Measurements from ENCODE around the gene PHLDB1. TPM values are rescaled to one million over a fixed set of nuclear protein-coding genes. Genes with fewer than 3 reads are reported as not detected.

Gene PHLDB1
- total RNA-seq, 1 donor from 2014 or later = 35.7 TPM

- DNase-seq (ENCODE audit: low spot score) = no peak
- no peak overlapping the region for H3K4me2 ChIP-seq
- H3K27ac ChIP-seq = no peak overlapping the region
- H3K27me3 Mint-ChIP-seq (ENCODE audit: insufficient read depth, low read depth) = peaks cover 2% of the 10 kb centered on the region
- no peaks in the 10 kb centered on the region for H3F3A ChIP-seq (ENCODE audit: low read depth)
- H4K20me1 ChIP-seq (ENCODE audit: low read depth) = peaks cover 3% of the 10 kb centered on the region
- TF ChIP-seq CTCF (IDR thresholded peaks at IDR 0.05) = no peak
- no peak for TF ChIP-seq EZH2 (IDR thresholded peaks at IDR 0.05)
- no peak for TF ChIP-seq EZH2phosphoT487 (IDR thresholded peaks at IDR 0.05)
- peaks cover 25% of the 10 kb centered on the region for H3K36me3 Mint-ChIP-seq
- H3K4me3 Mint-ChIP-seq = no peak overlapping the region
- H3K9me3 ChIP-seq (ENCODE audit: low read depth) = no peaks in the 10 kb centered on the region
- H3K9me3 Mint-ChIP-seq = no peaks in the 10 kb centered on the region
- no peak overlapping the region for H3K27ac Mint-ChIP-seq
- H3K9ac ChIP-seq = no peak overlapping the region
- H3K4me1 Mint-ChIP-seq = no peaks in the 10 kb centered on the region
- H2AFZ ChIP-seq (replicated peaks) = no peak overlapping the region
- H3K27me3 ChIP-seq = no peaks in the 10 kb centered on the region
- H3K4me1 ChIP-seq = no peaks in the 10 kb centered on the region
- no peak overlapping the region for H3K4me3 ChIP-seq
- no peaks in the 10 kb centered on the region for H3K79me2 ChIP-seq (ENCODE audit: low read depth)
- H3K36me3 ChIP-seq = no peaks in the 10 kb centered on the region
Observed at GRCh38 chr11:118643142-118643994, 36.0 kb downstream of the PHLDB1 start.

- H3K4me3 ChIP-seq = no peak overlapping the region
- H3K36me3 Mint-ChIP-seq = peaks cover 26% of the 10 kb centered on the region
- H3K27ac Mint-ChIP-seq = no peak overlapping the region
- no peak overlapping the region for H2AFZ ChIP-seq (replicated peaks)
- H3K27me3 ChIP-seq = no peaks in the 10 kb centered on the region
- H3K4me1 Mint-ChIP-seq = no peaks in the 10 kb centered on the region
- H3K9ac ChIP-seq = no peak overlapping the region
- H3F3A ChIP-seq (ENCODE audit: low read depth) = no peaks in the 10 kb centered on the region
- no peaks in the 10 kb centered on the region for H3K9me3 ChIP-seq (ENCODE audit: low read depth)
- H3K9me3 Mint-ChIP-seq = no peaks in the 10 kb centered on the region
- peaks cover 3% of the 10 kb centered on the region for H4K20me1 ChIP-seq (ENCODE audit: low read depth)
- H3K4me2 ChIP-seq = no peak overlapping the region
- no peak overlapping the region for H3K27ac ChIP-seq
- no peak overlapping the region for H3K4me3 Mint-ChIP-seq
- H3K27me3 Mint-ChIP-seq (ENCODE audit: insufficient read depth, low read depth) = peaks cover 2% of the 10 kb centered on the region
- TF ChIP-seq EZH2 (IDR thresholded peaks at IDR 0.05) = no peak
- no peak for TF ChIP-seq EZH2phosphoT487 (IDR thresholded peaks at IDR 0.05)
- TF ChIP-seq CTCF (IDR thresholded peaks at IDR 0.05) = no peak
- no peak for DNase-seq (ENCODE audit: low spot score)
- H3K36me3 ChIP-seq = no peaks in the 10 kb centered on the region
- no peaks in the 10 kb centered on the region for H3K4me1 ChIP-seq
- no peaks in the 10 kb centered on the region for H3K79me2 ChIP-seq (ENCODE audit: low read depth)
Observed at GRCh38 chr11:118643995-118644345, 36.6 kb downstream of the PHLDB1 start.

DNA sequence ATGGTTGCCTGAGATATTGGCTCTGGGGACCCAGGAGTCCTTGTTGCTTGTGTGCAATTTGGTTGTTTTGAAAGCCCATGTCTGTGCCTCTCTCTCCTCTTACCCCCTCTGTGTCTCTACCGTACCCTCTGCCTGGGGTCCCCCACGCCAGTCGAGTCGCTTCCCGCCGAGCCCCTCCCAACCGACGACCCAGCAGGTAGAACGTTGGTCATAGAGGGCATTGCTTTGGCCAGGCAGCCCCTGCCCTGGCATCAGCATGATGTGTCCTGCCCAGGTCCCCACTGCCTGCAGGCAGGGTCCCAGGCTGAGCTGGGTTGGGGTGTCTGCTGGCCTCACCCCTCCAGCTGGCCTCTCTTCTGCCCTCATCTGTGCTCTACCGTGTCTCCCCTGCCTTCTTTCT is 37.1 kb downstream of the PHLDB1 start:
- Histone ChIP-seq H2AFZ (replicated peaks) (no peak overlapping the region), H3K36me3 (no peaks in the 10 kb centered on the region), H3F3A (ENCODE audit: low read depth) (no peaks in the 10 kb centered on the region), H4K20me1 (ENCODE audit: low read depth) (peaks cover 3% of the 10 kb centered on the region), H3K4me1 (no peaks in the 10 kb centered on the region), H3K9me3 (ENCODE audit: low read depth) (no peaks in the 10 kb centered on the region), H3K4me2 (no peak overlapping the region), H3K27ac (no peak overlapping the region), H3K79me2 (ENCODE audit: low read depth) (no peaks in the 10 kb centered on the region), H3K9ac (no peak overlapping the region), H3K4me3 (no peak overlapping the region), H3K27me3 (no peaks in the 10 kb centered on the region)
- Mint-ChIP-seq H3K27ac (no peak overlapping the region), H3K9me3 (no peaks in the 10 kb centered on the region), H3K4me1 (no peaks in the 10 kb centered on the region), H3K4me3 (no peak overlapping the region), H3K27me3 (ENCODE audit: insufficient read depth, low read depth) (peaks cover 4% of the 10 kb centered on the region), H3K36me3 (peaks cover 26% of the 10 kb centered on the region)
- no peak for DNase-seq (ENCODE audit: low spot score)
- TF ChIP-seq EZH2phosphoT487 (IDR thresholded peaks at IDR 0.05) (no peak), EZH2 (IDR thresholded peaks at IDR 0.05) (no peak), CTCF (IDR thresholded peaks at IDR 0.05) (no peak)

All from neural progenitor cell (in vitro differentiated cells).